SK-N-SH (cell line): ENCODE data around the gene NRG3. TPM values are rescaled to one million over a fixed set of nuclear protein-coding genes. Genes with fewer than 3 reads are reported as not detected.
A peak's percentile ranks its signal among the peaks of the same experiment; 100 is the strongest.

Experiments
- CTCF ChIA-PET: fragments of 300-600, 350-600 bp; formaldehyde crosslinking; extraction: SDS; loops from one replicate; lab custom pipeline; 2021; lab: Yijun Ruan, JAX
- POLR2A ChIA-PET: fragments of 350-600 bp; sonication (Branson Sonifier 250); formaldehyde crosslinking; extraction: SDS; loops from one replicate; lab custom pipeline; 2020; ENCODE audit warnings: antibody characterized with exemption, inconsistent platforms; lab: Yijun Ruan, JAX
- DNase-seq: peaks from one replicate; pipeline ENCODE4 v3.0.0; 2012
- H2AFZ ChIP-seq: fragments of 200-600 bp; sonication (generic); 2 replicates; pipeline ENCODE4 v1.8.1; 2016; ENCODE audit warnings: antibody characterized with exemption, mild to moderate bottlenecking, low read depth
- H3F3A ChIP-seq: fragments of 200-600 bp; sonication (generic); replicated peaks from 2 replicates; pipeline ENCODE3; 2016; ENCODE audit warnings: antibody characterized with exemption, mild to moderate bottlenecking; ENCODE audit not compliant: insufficient read depth
- H3K27ac ChIP-seq, 2 experiments: fragments of 200-500 bp in 1 of 2; fragments of 200-600 bp in 1 of 2; sonication (Bioruptor generic) in 1 of 2; sonication (generic), shearing (Covaris generic) in 1 of 2; 2 replicates each; pipeline versions ENCODE4 v1.5.1 to v1.6.1; 2014 to 2016; ENCODE audit warnings: low read depth in 2 of 2, inconsistent platforms in 1 of 2, low read length in 1 of 2, mild to moderate bottlenecking in 1 of 2, mixed read lengths in 1 of 2
- H3K27me3 ChIP-seq: fragments of 200-600 bp; sonication (generic), shearing (Covaris generic); 2 replicates; pipeline ENCODE4 v1.6.1; 2016; ENCODE audit warnings: mixed run types; ENCODE audit not compliant: insufficient read depth
- H3K36me3 ChIP-seq, 2 experiments: fragments of 200-500 bp in 1 of 2; fragments of 200-600 bp in 1 of 2; sonication (Bioruptor generic) in 1 of 2; sonication (generic) in 1 of 2; replicated peaks in 1 of 2; 2 replicates each; pipeline versions ENCODE3 to v1.5.1; 2014 to 2016; ENCODE audit warnings: low read length in 1 of 2, mild to moderate bottlenecking in 1 of 2; ENCODE audit not compliant: insufficient read depth in 2 of 2, control insufficient read depth in 1 of 2
- H3K4me1 ChIP-seq, 2 experiments: fragments of 200-500 bp in 1 of 2; fragments of 200-600 bp in 1 of 2; sonication (Bioruptor generic) in 1 of 2; sonication (generic), shearing (Covaris generic) in 1 of 2; 2 replicates each; pipeline versions ENCODE4 v1.5.1 to v1.6.1; 2014 to 2016; ENCODE audit warnings: low read depth in 1 of 2, low read length in 1 of 2, mixed run types in 1 of 2; ENCODE audit not compliant: insufficient read depth in 2 of 2, control insufficient read depth in 1 of 2
- H3K4me2 ChIP-seq: fragments of 200-600 bp; sonication (generic), shearing (Covaris generic); 2 replicates; pipeline ENCODE4 v1.6.1; 2017; ENCODE audit warnings: mixed run types
- H3K4me3 ChIP-seq, 2 experiments: fragments of 200-500 bp in 1 of 2; fragments of 200-600 bp in 1 of 2; sonication (Bioruptor generic) in 1 of 2; sonication (generic), shearing (Covaris generic) in 1 of 2; 2 replicates each; pipeline versions ENCODE4 v1.5.1 to v1.8.1; 2014 to 2016; ENCODE audit warnings: low read depth in 2 of 2, inconsistent platforms in 1 of 2, low read length in 1 of 2, mild to moderate bottlenecking in 1 of 2, mixed read lengths in 1 of 2, moderate library complexity in 1 of 2
- H3K79me2 ChIP-seq: fragments of 200-600 bp; sonication (generic); 2 replicates; pipeline ENCODE4 v1.8.1; 2017; ENCODE audit warnings: mild to moderate bottlenecking; ENCODE audit not compliant: insufficient read depth
- H3K9ac ChIP-seq: fragments of 200-600 bp; sonication (generic); 2 replicates; pipeline ENCODE4 v1.6.1; 2017; ENCODE audit warnings: mixed run types
- H3K9me2 ChIP-seq: fragments of 200-600 bp; sonication (generic); 2 replicates; pipeline ENCODE4 v1.6.1; 2017; ENCODE audit warnings: mixed run types
- H3K9me3 ChIP-seq: fragments of 200-600 bp; sonication (generic); 2 replicates; pipeline ENCODE4 v1.6.1; 2017; ENCODE audit warnings: mixed run types, mild to moderate bottlenecking, moderate library complexity
- H4K20me1 ChIP-seq: fragments of 200-600 bp; sonication (generic); 2 replicates; pipeline ENCODE4 v1.6.1; 2017; ENCODE audit warnings: mild to moderate bottlenecking, mixed run types; ENCODE audit not compliant: insufficient read depth
- CTCF ChIP-seq: fragments of 200-600 bp; sonication (generic); IDR thresholded peaks from 2 replicates; pipeline ENCODE4 v1.6.1; 2017; ENCODE audit warnings: antibody characterized with exemption, mild to moderate bottlenecking, moderate library complexity
- ELF1 ChIP-seq: IDR thresholded peaks from 2 replicates; pipeline ENCODE4 v1.4.0; 2012
- EZH2phosphoT487 ChIP-seq: fragments of 200-600 bp; sonication (generic); IDR thresholded peaks from 2 replicates; pipeline ENCODE4 v1.6.1; 2017; ENCODE audit warnings: low read depth, mixed run types, mild to moderate bottlenecking, antibody characterized with exemption, moderate library complexity, borderline replicate concordance
- FOSL2 ChIP-seq: IDR thresholded peaks from 2 replicates; pipeline ENCODE4 v1.4.0; 2012; ENCODE audit warnings: low read depth, mild to moderate bottlenecking, moderate library complexity, borderline replicate concordance
- FOXM1 ChIP-seq: IDR thresholded peaks from 2 replicates; pipeline ENCODE4 v1.4.0; 2012; ENCODE audit warnings: low read depth, mild to moderate bottlenecking
- MXI1 ChIP-seq: IDR thresholded peaks from 2 replicates; pipeline ENCODE4 v1.6.1; 2012; ENCODE audit warnings: mild to moderate bottlenecking, low read depth, low read length, improper control_type of control experiment
- PBX3 ChIP-seq: IDR thresholded peaks from 2 replicates; pipeline ENCODE4; 2012
- POLR2AphosphoS5 ChIP-seq: IDR thresholded peaks from 2 replicates; pipeline ENCODE4 v1.6.1; 2012; ENCODE audit warnings: low read depth, low read length
- REST ChIP-seq: IDR thresholded peaks from 2 replicates; pipeline ENCODE4 v1.6.1; 2012; ENCODE audit warnings: mild to moderate bottlenecking, low read depth, low read length, moderate library complexity
- RXRA ChIP-seq: IDR thresholded peaks from 2 replicates; pipeline ENCODE4 v1.4.0; 2012; ENCODE audit warnings: low read depth, mild to moderate bottlenecking, borderline replicate concordance
- TAF1 ChIP-seq: IDR thresholded peaks from 2 replicates; pipeline ENCODE4 v1.6.1; 2012; ENCODE audit warnings: low read depth, mild to moderate bottlenecking, low read length, moderate library complexity, borderline replicate concordance
- TCF12 ChIP-seq: IDR thresholded peaks from 2 replicates; pipeline ENCODE4 v1.4.0; 2012
- TEAD4 ChIP-seq: IDR thresholded peaks from 2 replicates; pipeline ENCODE4 v1.4.0; 2012; ENCODE audit warnings: mild to moderate bottlenecking, borderline replicate concordance; ENCODE audit not compliant: insufficient read depth
- USF1 ChIP-seq: IDR thresholded peaks from 2 replicates; pipeline ENCODE4 v1.4.0; 2012; ENCODE audit warnings: low read depth, borderline replicate concordance
- WGBS: methylation state at CpG from one replicate; pipeline ENCODE4 v1.1.6; 2017; ENCODE audit warnings: low lambda C conversion rate; 5-methylcytosine and 5-hydroxymethylcytosine counted together
- polyA plus RNA-seq, 3 experiments: library from polyadenylated mRNA; depleted of rRNA; stranded (reverse); fragments of >200 nt; gene quantifications; 2 replicates each; pipeline ENCODE4 v1.2.3, GENCODE V29; 2012

The NRG3 gene
- polyA plus RNA-seq, 1 of the 3 experiments (the other 2 are of a cell fraction), result 0.03 TPM

- CTCF ChIA-PET, result no interaction called here
- Histone ChIP-seq H3K36me3 (no peaks in the 10 kb centered on the region), H3K9me2 (no peaks in the 10 kb centered on the region)
Measured at GRCh38 chr10:82552267-82552666, 677.3 kb downstream of the NRG3 start.

GRCh38 chr10:82554381-82554780 lies 679.4 kb downstream of the NRG3 start:
- Histone ChIP-seq H3K9me3 (no peaks in the 10 kb centered on the region), H3K9ac (no peak overlapping the region), H3K4me2 (no peak overlapping the region), H3K4me1 (no peaks in the 10 kb centered on the region), H3K79me2 (no peaks in the 10 kb centered on the region), H3K4me3 (no peak overlapping the region), H3K27me3 (no peaks in the 10 kb centered on the region), H3K27ac (no peak overlapping the region), H4K20me1 (no peaks in the 10 kb centered on the region), H3K9me2 (no peaks in the 10 kb centered on the region), H3K36me3 (no peaks in the 10 kb centered on the region), H2AFZ (no peak overlapping the region), H3F3A (no peaks in the 10 kb centered on the region)
- CTCF ChIA-PET, result interaction anchor here (1.0 kb wide), 1 partner anchor 1317 kb away, joined by 3 read pairs; no protein-coding TSS in a partner anchor
- DNase-seq, result no peak
- TF ChIP-seq MXI1, result no peak
- POLR2A ChIA-PET, result no interaction called here
- 72% methylated on average over 3 of the region's 3 CpGs for WGBS

More at GRCh38 chr10:82552267-82552666, 677.3 kb downstream of the NRG3 start:
- Histone ChIP-seq H3K4me3 (no peak overlapping the region), H3K27ac (no peak overlapping the region), H3K9me3 (no peaks in the 10 kb centered on the region), H3K27me3 (no peaks in the 10 kb centered on the region), H2AFZ (no peak overlapping the region), H3K79me2 (no peaks in the 10 kb centered on the region), H3F3A (no peaks in the 10 kb centered on the region), H4K20me1 (no peaks in the 10 kb centered on the region), H3K9ac (no peak overlapping the region), H3K4me1 (no peaks in the 10 kb centered on the region; a peak in 1 of 4 replicates), H3K4me2 (no peak overlapping the region)
- no peak for DNase-seq
- 80% methylated on average over 1 of the region's 1 CpG for WGBS
- TF ChIP-seq TCF12 (no peak), TEAD4 (no peak), ELF1 (no peak), FOXM1 (no peak), PBX3 (no peak), POLR2AphosphoS5 (no peak)
- POLR2A ChIA-PET, result no interaction called here

GRCh38 chr10:82558014-82558607 lies 683.1 kb downstream of the NRG3 start:
- H3K9me3 ChIP-seq, result no peaks in the 10 kb centered on the region
- H3K27me3 ChIP-seq, result no peaks in the 10 kb centered on the region
- ChIA-PET POLR2A (no interaction called here), CTCF (interaction anchor here (1.1 kb wide), 1 partner anchor 14 kb away, joined by 3 read pairs; no protein-coding TSS in a partner anchor)
- 28% methylated on average over 2 of the region's 2 CpGs for WGBS
- no peak overlapping the region for H3K9ac ChIP-seq
- H3K27ac ChIP-seq, result no peak overlapping the region
- no peak overlapping the region; the same call in 1 of the 2 replicates for H2AFZ ChIP-seq
- TF ChIP-seq REST, result no peak
- no peak for TF ChIP-seq FOXM1
- no peak for TF ChIP-seq TAF1
- no peak for TF ChIP-seq CTCF
- no peak for TF ChIP-seq RXRA
- TF ChIP-seq ELF1, result no peak
- no peak for TF ChIP-seq EZH2phosphoT487
- no peak for TF ChIP-seq TCF12
- TF ChIP-seq FOSL2, result no peak
- TF ChIP-seq USF1, result no peak
- no peaks in the 10 kb centered on the region for H4K20me1 ChIP-seq
- H3K4me2 ChIP-seq, result 0 out of 2 replicates have a peak overlapping the region, but pooled peaks have one; percentile 5
- no peaks in the 10 kb centered on the region for H3K79me2 ChIP-seq
- H3F3A ChIP-seq, result no peaks in the 10 kb centered on the region
- no peaks in the 10 kb centered on the region for H3K4me1 ChIP-seq
- no peaks in the 10 kb centered on the region for H3K36me3 ChIP-seq
- no peaks in the 10 kb centered on the region for H3K9me2 ChIP-seq
- H3K4me3 ChIP-seq, result no peak overlapping the region
- DNase-seq, result no peak
